ENCODE results near the gene CCDC24.

CCDC24 gene

DNA sequence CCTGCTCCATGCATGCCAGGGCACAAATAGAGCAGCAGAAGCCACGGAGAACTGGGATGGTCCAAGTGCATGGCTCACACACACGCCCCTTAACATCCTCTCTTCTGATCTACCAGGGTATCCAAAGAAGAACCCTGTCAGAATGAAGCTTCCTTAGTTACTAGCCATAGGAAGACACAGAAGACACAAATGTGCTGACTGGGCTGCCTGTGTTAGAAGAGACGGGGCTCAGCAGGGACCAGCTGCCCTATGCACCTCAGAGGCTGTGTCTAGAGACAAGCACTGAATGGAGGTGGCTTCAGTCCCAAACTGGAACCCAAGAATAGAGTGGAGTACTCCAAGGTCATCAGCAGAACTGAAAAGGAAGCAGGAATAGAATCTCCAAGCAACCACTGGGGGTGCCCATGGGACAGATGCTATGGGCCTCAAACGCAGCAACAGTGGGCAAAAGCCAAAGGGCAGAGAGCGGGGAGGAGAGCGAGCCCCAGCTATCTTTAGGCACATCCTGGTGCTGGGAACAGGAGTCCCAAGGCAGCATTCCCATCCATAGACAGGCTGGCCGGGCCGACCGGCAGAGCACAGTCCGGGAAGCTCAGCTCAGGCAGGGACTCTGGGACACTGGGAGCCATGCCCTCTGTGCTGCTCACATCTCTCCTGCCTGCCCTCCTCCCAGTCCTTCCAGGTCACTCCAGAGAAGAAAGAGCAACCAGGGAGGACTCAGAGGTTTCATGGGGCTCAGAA lies 30.4 kb downstream of the CCDC24 start:
- H3K4me3 ChIP-seq (replicated peaks; ENCODE audit: low read depth, low read length): no peak overlapping the region
- no peak for DNase-seq (ENCODE audit: low read depth)
- TF ChIP-seq, protein P1, sequence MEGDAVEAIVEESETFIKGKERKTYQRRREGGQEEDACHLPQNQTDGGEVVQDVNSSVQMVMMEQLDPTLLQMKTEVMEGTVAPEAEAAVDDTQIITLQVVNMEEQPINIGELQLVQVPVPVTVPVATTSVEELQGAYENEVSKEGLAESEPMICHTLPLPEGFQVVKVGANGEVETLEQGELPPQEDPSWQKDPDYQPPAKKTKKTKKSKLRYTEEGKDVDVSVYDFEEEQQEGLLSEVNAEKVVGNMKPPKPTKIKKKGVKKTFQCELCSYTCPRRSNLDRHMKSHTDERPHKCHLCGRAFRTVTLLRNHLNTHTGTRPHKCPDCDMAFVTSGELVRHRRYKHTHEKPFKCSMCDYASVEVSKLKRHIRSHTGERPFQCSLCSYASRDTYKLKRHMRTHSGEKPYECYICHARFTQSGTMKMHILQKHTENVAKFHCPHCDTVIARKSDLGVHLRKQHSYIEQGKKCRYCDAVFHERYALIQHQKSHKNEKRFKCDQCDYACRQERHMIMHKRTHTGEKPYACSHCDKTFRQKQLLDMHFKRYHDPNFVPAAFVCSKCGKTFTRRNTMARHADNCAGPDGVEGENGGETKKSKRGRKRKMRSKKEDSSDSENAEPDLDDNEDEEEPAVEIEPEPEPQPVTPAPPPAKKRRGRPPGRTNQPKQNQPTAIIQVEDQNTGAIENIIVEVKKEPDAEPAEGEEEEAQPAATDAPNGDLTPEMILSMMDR (IDR thresholded peaks at IDR 0.05; ENCODE audit: low read length, missing control alignments): no peak

DNA sequence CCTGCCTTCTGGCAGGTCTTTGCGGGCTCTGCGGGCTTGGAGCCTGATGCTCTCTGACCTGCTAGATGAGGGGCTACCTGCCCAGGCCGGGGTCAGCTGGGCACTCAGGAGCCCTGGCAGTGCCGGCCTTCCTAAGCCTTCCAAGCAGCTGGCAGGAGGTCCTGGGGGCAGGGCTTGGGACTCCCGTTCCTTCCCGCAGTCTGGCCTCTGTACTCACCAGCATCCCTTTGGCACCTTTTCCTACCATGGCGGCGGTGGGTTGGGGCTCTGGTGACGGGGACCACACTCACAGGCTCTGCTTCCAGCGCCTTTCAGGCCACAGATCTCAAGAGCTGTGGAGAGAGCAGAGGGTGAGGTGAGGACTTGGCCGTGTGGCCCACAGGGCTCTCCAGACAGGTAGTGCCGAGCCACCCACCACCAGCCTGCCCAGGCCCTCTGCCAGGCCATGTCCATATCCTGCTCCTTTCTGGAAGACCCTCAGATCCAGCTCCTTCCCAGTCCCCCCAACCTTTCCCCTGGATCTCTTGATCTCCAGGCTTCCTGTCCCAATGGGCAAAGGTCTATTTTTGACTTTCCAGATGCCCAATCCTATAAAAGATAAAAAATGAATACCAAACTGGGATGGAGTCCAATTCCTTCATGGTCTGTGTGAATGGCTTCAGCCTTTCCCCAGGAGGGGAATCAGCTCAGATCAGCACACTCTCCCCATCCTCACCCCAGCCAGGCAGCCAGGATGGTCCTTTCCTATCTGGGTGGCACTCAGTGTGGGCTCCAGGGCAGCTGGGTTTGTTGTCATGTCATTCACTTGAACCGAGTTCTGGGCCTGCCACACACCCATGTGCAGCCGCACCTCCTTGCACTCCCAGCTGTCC lies 32.9 kb downstream of the CCDC24 start:
- no peak for DNase-seq (ENCODE audit: low read depth)
- H3K4me3 ChIP-seq (replicated peaks; ENCODE audit: low read depth, low read length): no peak overlapping the region
- TF ChIP-seq, protein P1 (IDR thresholded peaks at IDR 0.05; ENCODE audit: low read length, missing control alignments): no peak

GRCh38 chr1:44024903-44025525 lies 33.6 kb downstream of the CCDC24 start:
- H3K4me3 ChIP-seq (replicated peaks; ENCODE audit: low read depth, low read length): no peak overlapping the region
- DNase-seq (ENCODE audit: low read depth): no peak
- TF ChIP-seq, protein P1 (IDR thresholded peaks at IDR 0.05; ENCODE audit: low read length, missing control alignments): no peak

DNA sequence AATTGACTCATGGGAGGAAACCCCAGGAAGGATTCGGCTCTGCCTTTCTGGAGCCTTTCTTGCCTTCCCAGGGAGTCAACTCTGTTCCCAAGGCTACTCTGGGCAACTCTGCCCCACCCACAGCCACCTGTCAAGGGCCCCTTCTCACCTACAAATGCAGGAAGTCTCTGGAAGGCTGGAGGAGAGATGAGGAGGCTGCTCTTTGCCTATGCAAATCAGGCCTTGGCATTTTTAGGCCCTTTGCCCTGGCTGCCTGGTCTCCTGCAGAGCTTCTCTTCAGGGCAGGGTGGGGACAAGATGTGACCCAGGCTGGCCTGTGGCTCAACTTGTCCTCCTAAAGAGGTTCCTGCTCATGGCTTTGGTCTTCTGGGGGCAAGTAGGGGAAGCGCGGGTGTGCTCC lies 34.4 kb downstream of the CCDC24 start:
- H3K4me3 ChIP-seq (replicated peaks; ENCODE audit: low read depth, low read length): no peak overlapping the region
- TF ChIP-seq, protein P1 (IDR thresholded peaks at IDR 0.05; ENCODE audit: low read length, missing control alignments): no peak
- DNase-seq (ENCODE audit: low read depth): no peak

DNA sequence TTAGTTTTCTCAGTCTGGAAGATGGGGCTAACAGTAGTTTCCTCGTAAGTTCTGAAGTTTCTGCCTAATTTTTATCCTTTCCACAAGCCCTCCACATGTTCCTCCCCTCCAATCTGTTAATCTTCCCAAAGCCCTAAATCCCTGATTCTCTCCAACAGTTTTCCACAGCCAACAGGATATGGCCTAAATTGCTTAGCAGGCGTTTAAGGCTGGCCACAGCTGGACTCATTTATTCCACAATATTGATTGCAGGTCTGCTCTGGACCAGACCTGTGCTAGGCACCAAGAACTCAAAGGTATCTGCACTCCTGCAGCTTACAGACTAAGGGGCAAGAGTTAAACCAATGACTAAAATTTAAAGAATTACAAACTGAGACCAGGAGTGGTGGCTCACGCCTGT lies 35.9 kb downstream of the CCDC24 start:
- DNase-seq (ENCODE audit: low read depth): no peak
- H3K4me3 ChIP-seq (replicated peaks; ENCODE audit: low read depth, low read length): no peak overlapping the region
- TF ChIP-seq, protein P1 (IDR thresholded peaks at IDR 0.05; ENCODE audit: low read length, missing control alignments): no peak

GRCh38 chr1:44029260-44029910 lies 38.0 kb downstream of the CCDC24 start:
- peak overlapping the region; percentile 73 for H3K4me3 ChIP-seq (replicated peaks; ENCODE audit: low read depth, low read length)
- no peak for DNase-seq (ENCODE audit: low read depth)
- TF ChIP-seq, protein P1 (IDR thresholded peaks at IDR 0.05; ENCODE audit: low read length, missing control alignments): no peak
